Stimulated activated CD4-positive, alpha-beta T cell treated with anti-CD3 and anti-CD28 coated beads, Interleukin-12 subunit alpha, Interleukin-12 subunit beta, amount 100 ng/mL, for 48 hours (primary cell): Measurements from ENCODE around the gene TNNI3.
"Not testable (repeated sequence)": the region's sequence is repeated elsewhere in the genome, so short reads cannot be mapped to it uniquely, and the experiment has no call there.

Experiments used
- DNase-seq, 3 donors: peaks; one replicate each; pipeline ENCODE4 v3.0.0-alpha.2; 2020; ENCODE audit warnings: low read depth in 2 of 3, low spot score in 1 of 3

Gene TNNI3

DNA sequence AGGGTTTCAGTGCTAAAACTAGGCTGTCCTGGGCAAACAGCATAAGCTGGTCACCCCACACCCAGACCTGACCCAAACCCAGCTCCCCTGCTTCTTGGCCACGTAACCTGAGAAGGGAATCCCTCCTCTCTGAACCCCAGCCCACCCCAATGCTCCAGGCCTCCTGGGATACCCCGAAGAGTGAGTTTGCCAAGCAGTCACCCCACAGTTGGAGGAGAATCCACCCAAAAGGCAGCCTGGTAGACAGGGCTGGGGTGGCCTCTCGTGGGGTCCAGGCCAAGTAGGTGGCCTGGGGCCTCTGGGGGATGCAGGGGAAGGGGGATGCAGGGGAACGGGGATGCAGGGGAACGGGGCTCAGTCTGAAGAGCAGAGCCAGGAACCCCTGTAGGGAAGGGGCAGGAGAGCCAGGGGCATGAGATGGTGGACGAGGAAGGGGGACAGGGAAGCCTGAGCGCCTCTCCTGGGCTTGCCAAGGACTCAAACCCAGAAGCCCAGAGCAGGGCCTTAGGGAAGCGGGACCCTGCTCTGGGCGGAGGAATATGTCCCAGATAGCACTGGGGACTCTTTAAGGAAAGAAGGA is 42.9 kb downstream of the TNNI3 start:
- no peak for DNase-seq

DNA sequence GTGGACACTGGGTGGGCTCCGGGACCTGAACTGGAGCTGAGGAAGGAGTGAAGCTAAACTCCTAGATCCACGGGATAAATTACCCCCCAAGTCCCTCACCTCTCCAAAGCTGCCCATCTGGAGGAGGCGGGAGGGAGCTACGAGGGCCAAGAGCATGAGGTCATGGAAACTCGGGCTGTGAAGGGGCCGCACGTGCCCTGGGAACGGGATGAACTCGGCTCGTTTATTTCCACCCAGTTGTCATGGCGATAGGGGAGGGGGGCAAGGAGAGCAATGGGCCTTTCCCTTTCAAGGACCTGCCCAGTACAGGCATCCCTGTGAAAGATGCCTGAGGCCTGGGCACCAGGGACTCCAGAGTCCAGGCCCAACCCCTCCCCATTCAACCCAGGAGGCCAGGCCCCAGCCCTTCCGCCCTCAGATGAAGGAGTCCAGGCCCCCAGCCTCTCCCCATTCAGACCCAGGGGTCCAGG is 43.9 kb downstream of the TNNI3 start:
- DNase-seq = no peak

DNA sequence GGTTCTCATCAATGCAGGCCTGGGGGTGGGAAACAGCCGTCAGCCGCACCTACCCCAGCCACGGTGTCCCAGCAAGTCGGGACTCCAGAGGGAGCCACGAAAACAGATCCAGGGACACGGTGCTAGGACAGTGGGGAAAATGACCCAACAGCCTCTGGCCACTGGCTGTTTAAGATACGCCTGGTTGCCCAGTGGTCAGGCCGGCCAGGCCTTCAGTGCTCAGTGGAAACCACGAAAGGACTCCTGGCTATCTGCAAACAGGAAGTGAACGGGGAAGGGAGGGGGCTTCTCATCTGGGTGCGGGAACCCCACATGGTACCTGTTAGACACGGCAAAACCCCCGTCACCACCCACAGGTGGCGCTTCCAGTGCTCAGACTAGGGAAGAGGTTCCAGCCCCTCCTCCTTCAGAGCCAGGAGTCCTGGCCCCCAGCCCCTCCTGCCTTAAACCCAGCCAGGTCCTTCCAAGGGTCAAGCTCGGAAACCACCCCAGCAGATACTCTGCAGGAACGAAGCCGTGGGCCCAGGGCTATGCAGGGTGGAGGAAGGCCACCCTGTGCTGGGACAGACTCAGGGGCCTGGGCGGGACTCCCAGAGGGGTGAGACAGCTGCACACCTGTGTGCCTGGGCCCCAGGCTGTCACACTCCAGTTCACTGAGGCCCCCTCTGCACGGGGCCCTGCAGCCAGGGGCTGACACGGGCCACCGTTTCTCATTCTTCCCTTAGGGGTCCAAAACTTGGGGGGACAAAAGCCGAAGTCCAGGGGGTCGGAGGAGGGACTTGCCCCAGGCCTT is 44.6 kb downstream of the TNNI3 start:
- DNase-seq = no peak

DNA sequence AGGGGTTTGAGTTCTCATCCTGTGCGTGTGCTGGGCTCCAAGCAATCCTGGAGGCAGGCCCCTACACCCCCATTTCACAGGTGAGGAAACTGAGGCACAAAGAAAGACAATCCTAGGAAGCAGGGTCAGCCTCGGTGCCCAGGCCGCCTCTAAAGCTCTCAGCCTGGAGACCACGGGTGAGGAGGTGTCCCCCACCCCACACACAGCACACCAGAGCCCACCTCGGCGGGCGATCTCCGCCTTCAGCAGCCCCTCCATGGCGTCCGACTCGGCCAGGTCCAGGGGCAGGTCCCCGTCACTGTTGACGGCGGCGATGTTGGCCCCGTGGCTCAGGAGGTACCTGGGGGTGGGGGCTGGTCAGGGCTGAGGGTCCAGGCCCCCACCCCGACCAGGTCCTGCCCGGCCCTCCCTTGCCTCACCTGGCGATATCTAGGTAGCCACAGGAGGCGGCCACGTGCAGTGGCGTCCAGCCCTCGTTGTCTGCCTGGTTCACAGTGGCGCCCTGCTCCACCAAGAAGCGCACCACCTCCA is 45.2 kb downstream of the TNNI3 start:
- DNase-seq = no peak

DNA sequence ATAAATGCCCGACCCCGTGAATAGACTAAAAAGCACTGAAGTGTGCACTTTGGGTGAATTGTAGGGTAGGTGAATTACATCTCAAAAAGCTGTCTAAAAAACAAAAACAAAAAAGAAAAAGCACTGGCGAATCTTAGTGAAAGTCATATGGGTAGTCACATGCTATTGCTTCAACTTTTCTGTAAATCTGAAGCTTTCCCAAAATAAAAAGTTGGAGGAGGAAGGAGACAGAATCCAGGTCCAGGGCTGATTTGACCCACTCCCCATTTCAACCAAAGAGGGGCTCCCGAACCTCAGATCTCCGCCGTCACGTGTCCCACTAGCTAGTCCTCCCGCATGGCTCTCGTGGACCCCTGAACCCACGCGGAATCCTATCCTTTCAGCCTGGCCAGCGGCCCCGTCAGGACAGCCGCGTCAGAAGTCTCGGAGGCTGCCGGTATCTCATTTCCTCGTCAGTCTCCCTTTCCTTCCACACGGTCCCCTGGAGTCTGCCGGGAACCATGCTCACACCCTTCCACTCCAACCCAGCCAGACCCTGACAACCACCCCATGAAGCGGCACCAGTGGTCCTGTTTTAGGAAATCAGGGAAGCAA is 46.2 kb downstream of the TNNI3 start:
- DNase-seq = no peak

DNA sequence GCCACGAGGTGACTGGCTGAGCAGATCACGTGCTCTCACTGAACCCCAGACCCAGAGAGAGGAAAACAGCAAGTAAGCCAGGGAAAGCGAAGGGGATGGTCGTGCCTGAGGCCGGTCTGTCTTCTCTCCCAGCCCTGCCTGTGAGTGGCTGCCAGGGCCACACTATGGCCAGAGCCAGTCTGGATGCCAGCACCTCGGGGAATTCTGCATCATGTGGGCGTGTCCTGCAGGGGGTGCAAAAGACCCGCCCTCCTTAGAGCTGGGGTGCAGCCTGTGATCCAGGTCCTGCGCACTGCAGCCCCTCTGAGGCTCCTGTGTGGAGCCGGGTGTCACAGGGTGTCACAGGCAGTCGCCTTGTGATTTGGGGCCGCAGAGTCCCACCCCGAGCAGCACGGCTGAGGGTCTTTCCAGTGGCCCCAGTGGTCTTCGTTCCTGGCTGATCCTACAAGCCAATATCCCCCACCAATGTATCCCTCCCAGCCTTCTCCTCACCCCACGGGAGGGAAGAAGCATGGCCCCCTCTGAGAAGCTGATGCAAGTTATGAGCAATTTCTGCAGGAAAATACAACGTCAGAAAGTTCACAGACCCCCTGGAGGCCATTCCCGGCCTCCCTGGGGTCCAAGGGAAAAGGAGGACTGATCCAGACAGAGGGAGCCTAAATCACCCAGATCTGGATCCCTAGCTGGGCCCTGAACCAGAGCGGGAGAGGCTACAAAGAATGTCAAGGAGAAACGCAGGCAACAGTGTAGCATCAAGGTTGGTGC is 47.8 kb downstream of the TNNI3 start:
- no peak for DNase-seq

DNA sequence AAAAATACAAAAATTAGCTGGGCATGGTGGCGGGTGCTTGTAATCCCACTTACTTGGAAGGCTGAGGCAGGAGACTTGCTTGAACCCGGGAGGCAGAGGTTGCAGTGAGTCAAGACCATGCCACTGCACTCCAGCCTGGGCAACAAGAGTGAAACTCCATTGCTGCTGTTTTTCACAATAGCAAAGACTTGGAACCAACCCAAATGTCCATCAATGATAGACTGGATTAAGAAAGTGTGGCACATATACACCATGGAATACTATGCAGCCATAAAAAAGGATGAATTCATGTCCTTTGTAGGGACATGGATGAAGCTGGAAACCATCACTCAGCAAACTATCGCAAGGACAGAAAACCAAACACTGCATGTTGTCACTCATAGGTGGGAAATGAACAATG is 50.3 kb downstream of the TNNI3 start:
- not testable (repeated sequence) for DNase-seq

DNA sequence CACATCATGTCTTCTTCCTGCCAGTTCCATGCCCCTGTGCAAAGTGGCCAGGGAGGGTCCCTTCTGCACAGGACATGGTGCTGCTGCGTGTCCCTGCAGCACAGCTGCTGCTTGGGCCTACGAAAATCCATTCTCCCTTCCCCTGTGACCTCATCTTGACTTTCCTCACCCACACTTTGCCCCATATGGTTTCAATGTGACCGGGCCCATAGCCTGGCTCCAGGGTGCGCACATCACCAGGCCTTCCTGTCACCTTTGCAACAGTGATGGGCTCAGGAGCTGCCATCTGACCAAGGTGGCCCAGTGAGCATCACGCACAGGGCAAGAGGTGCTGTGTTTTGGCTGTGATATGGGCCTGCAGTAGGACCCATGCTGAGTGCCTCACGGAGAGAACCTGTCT is 50.9 kb downstream of the TNNI3 start:
- no peak for DNase-seq

DNA sequence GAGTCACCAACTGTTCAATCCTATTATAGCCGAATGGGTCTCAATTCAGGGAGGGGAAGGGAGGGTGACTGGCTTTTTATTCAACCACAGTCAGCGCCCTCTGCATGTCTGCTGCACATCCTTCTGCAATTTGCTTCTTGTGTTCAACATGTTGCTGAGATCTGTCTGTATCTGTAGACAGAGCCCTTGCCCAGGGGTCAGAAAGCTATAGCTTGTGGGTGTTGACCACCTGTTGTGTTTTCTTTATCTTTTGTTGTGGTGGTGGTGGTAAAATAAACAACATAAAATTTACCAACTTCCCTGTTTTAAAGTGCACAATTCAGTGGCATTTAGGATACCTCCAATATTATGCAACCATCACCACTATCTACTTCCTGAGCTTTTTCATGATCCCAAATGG is 52.3 kb downstream of the TNNI3 start:
- no peak for DNase-seq

DNA sequence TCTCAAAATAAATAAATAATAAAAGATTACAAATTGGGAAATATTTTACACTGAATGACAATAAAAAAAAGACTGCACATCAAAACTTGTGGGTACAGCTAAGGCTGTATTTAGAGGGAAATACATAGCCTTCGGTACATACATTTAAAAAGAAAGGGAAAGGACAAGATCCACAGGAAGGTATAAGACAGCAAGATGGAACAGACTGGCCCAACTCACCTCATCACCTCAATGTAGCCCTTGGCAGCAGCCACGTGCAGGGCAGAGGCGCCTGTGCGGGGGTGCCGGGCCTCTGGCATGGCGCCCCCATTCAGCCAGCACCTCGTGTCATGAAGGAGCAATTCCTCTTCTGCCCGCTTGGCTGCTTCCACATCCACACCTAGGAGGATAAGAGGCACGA is 54.3 kb downstream of the TNNI3 start:
- no peak for DNase-seq
